GM18870 (cell line): ENCODE results near the gene DOCK3.
"Not testable (repeated sequence)": the region's sequence is repeated elsewhere in the genome, so short reads cannot be mapped to it uniquely, and the experiment has no call there.

Experiments
- ATAC-seq: cut with Tn5 transposase; IDR thresholded peaks from one replicate; pipeline ENCODE4 v1.9.1; 2021; ENCODE audit warnings: moderate library complexity; ENCODE audit not compliant: unreplicated experiment

Gene DOCK3

GRCh38 chr3:50873376-50874157 lies 198.8 kb downstream of the DOCK3 start:
- peak; percentile 77 for ATAC-seq

GRCh38 chr3:50874876-50875275 lies 200.1 kb downstream of the DOCK3 start:
- not testable (repeated sequence) for ATAC-seq

GRCh38 chr3:50876947-50877346 lies 202.2 kb downstream of the DOCK3 start:
- ATAC-seq, result no peak

- ATAC-seq, result not testable (repeated sequence)
These were observed 208.0 kb downstream of the DOCK3 start for GRCh38 chr3:50882733-50883132.

- ATAC-seq, result no peak
These were observed 209.0 kb downstream of the DOCK3 start for GRCh38 chr3:50883755-50884154.

- ATAC-seq, result no peak
These were observed 210.5 kb downstream of the DOCK3 start for GRCh38 chr3:50885070-50885850.

- no peak for ATAC-seq
These were observed 216.1 kb downstream of the DOCK3 start for GRCh38 chr3:50890688-50891344.

- ATAC-seq, result not testable (repeated sequence)
These were observed 226.4 kb downstream of the DOCK3 start for GRCh38 chr3:50901097-50901496.

- ATAC-seq, result no peak
These were observed 238.0 kb downstream of the DOCK3 start for GRCh38 chr3:50912746-50913145.

GRCh38 chr3:50913260-50913659 lies 238.5 kb downstream of the DOCK3 start:
- no peak for ATAC-seq

- not testable (repeated sequence) for ATAC-seq
These were observed 247.3 kb downstream of the DOCK3 start for GRCh38 chr3:50922071-50922470.

GRCh38 chr3:50923955-50924354 lies 249.2 kb downstream of the DOCK3 start:
- no peak for ATAC-seq

- ATAC-seq, result no peak
These were observed 249.9 kb downstream of the DOCK3 start for GRCh38 chr3:50924638-50925037.

GRCh38 chr3:50926868-50927267 lies 252.1 kb downstream of the DOCK3 start:
- no peak for ATAC-seq

- no peak for ATAC-seq
These were observed 255.9 kb downstream of the DOCK3 start for GRCh38 chr3:50930371-50931208.

GRCh38 chr3:50932918-50933317 lies 258.2 kb downstream of the DOCK3 start:
- ATAC-seq, result not testable (repeated sequence)

- ATAC-seq, result no peak
These were observed 261.7 kb downstream of the DOCK3 start for GRCh38 chr3:50936389-50936788.

GRCh38 chr3:50947419-50947818 lies 272.7 kb downstream of the DOCK3 start:
- no peak for ATAC-seq

- no peak for ATAC-seq
These were observed 275.9 kb downstream of the DOCK3 start for GRCh38 chr3:50950591-50950990.

- no peak for ATAC-seq
These were observed 279.2 kb downstream of the DOCK3 start for GRCh38 chr3:50953825-50954414.
